Measurements from ENCODE around the gene ABCB11.

DNA sequence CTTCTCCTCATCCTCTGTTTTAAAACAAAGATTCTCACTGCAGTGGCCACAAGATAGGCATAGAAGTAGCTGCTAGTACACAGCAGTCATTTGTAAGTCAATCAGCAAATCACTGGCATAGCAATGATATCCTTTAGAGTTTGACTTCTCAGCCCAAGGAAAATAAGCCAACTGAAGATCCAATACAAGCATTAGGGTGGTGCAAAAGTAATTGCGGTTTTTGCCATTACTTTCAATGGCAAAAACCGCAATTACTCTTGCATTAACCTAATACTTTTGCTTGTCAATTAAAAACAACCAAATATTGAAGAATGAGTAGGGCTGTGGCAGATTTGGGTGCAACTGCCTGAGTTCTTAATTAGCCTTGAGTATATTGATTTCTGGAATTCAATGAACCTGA, 127.2 kb downstream of the ABCB11 start:
- TF ChIP-seq, protein P1, sequence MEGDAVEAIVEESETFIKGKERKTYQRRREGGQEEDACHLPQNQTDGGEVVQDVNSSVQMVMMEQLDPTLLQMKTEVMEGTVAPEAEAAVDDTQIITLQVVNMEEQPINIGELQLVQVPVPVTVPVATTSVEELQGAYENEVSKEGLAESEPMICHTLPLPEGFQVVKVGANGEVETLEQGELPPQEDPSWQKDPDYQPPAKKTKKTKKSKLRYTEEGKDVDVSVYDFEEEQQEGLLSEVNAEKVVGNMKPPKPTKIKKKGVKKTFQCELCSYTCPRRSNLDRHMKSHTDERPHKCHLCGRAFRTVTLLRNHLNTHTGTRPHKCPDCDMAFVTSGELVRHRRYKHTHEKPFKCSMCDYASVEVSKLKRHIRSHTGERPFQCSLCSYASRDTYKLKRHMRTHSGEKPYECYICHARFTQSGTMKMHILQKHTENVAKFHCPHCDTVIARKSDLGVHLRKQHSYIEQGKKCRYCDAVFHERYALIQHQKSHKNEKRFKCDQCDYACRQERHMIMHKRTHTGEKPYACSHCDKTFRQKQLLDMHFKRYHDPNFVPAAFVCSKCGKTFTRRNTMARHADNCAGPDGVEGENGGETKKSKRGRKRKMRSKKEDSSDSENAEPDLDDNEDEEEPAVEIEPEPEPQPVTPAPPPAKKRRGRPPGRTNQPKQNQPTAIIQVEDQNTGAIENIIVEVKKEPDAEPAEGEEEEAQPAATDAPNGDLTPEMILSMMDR (IDR thresholded peaks at IDR 0.05) = no peak
- TF ChIP-seq POLR2A (IDR thresholded peaks at IDR 0.05) = no peak
